Measurements from ENCODE around the gene SECTM1. TPM values are rescaled to one million over a fixed set of nuclear protein-coding genes. Genes with fewer than 3 reads are reported as not detected.

SECTM1 gene
- total and polyA plus RNA-seq, 9 of the 15 experiments (the other 6 are each of a cell fraction or from before 2014, with no cell fraction given), result 0.11 to 0.46 (median 0.18) TPM; not detected in 6

DNA sequence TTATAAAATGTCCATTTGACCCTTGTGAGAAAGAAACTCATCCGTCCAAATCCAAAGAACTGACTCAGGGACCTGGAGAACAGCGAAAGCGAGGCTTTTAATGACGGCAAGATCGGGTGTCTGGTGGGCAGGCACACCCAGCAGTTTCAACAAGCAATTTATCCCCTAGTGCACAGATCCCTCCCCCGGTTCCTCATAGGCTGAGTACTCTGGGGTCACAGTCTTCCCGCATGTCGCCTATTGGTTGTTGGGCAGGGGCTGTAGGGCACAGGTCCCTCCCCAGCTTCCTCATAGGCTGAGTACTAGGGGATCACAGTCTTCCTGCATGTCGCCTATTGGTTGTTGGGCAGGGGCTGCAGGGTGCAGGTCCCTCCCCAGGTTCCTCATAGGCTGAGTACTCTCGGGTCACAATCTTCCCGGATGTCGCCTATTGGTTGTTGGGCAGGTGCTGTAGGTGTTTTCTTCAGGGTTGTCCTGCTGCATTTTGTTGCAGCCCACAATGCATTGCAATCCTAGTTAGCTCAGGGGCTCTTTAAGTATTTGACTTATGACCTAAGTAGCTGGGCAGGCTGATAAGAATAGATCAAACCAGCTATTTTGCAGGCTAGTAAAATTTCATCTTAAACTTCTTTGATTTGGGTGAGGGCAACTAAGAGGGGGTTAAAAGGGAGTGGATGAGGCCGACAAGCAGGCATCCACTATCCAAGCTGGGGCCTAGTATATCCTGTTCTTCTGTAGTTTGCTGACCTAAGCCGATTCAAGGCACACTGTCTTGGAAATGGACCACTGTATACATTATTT lies 34.4 kb upstream of the SECTM1 start (continued):
- no peak for TF ChIP-seq CEBPG (CRISPR knock-in tag; IDR thresholded peaks at IDR 0.05)
- TF ChIP-seq CEBPG (tag; conservative IDR thresholded peaks at IDR 0.05 in 1 of 2, IDR thresholded peaks at IDR 0.05 in 1 of 2), result no peak
- TF ChIP-seq POLR3G (IDR thresholded peaks at IDR 0.05; ENCODE audit: extremely low read depth, insufficient read length, insufficient replicate concordance), result no peak
- TF ChIP-seq, protein P1, sequence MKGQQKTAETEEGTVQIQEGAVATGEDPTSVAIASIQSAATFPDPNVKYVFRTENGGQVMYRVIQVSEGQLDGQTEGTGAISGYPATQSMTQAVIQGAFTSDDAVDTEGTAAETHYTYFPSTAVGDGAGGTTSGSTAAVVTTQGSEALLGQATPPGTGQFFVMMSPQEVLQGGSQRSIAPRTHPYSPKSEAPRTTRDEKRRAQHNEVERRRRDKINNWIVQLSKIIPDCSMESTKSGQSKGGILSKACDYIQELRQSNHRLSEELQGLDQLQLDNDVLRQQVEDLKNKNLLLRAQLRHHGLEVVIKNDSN (CRISPR knock-in tag; IDR thresholded peaks at IDR 0.05), result peak; percentile 64
- TF ChIP-seq DMBX1 (CRISPR knock-in tag; IDR thresholded peaks at IDR 0.05; ENCODE audit: borderline replicate concordance), result no peak
- TF ChIP-seq ZNF561 (CRISPR knock-in tag; conservative IDR thresholded peaks at IDR 0.05), result no peak
- no peak for TF ChIP-seq ZNF740 (CRISPR knock-in tag; IDR thresholded peaks at IDR 0.05)
- no peak for TF ChIP-seq ZNF740 (tag; IDR thresholded peaks at IDR 0.05)
- no peak for TF ChIP-seq HMGXB4 (CRISPR knock-in tag; IDR thresholded peaks at IDR 0.05)
- TF ChIP-seq CBX3 (IDR thresholded peaks at IDR 0.05; ENCODE audit: borderline replicate concordance in 1 of 2, low read length in 2 of 2), result no peak; a peak in 1 of 3 replicates
- TF ChIP-seq, protein P2, sequence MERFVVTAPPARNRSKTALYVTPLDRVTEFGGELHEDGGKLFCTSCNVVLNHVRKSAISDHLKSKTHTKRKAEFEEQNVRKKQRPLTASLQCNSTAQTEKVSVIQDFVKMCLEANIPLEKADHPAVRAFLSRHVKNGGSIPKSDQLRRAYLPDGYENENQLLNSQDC (CRISPR knock-in tag; IDR thresholded peaks at IDR 0.05), result no peak
- TF ChIP-seq TFAM (CRISPR knock-in tag; conservative IDR thresholded peaks at IDR 0.05), result no peak
- TF ChIP-seq POLR2G (IDR thresholded peaks at IDR 0.05; ENCODE audit: low read depth, low read length), result peak; percentile 62
- no peak for TF ChIP-seq ZBTB8A (IDR thresholded peaks at IDR 0.05; ENCODE audit: partially characterized antibody)
- TF ChIP-seq CHD1 (IDR thresholded peaks at IDR 0.05; ENCODE audit: low read length), result no peak
- peak; percentile 52; the same call in 1 of the 2 replicates for TF ChIP-seq GABPA (tag; conservative IDR thresholded peaks at IDR 0.05; ENCODE audit: low read depth)
- TF ChIP-seq, protein P3, sequence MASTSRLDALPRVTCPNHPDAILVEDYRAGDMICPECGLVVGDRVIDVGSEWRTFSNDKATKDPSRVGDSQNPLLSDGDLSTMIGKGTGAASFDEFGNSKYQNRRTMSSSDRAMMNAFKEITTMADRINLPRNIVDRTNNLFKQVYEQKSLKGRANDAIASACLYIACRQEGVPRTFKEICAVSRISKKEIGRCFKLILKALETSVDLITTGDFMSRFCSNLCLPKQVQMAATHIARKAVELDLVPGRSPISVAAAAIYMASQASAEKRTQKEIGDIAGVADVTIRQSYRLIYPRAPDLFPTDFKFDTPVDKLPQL (IDR thresholded peaks at IDR 0.05; ENCODE audit: extremely low read depth, insufficient read length), result peak; percentile 67
- TF ChIP-seq FOXP1 (CRISPR knock-in tag; IDR thresholded peaks at IDR 0.05), result peak; percentile 61; the same call in 1 of the 2 replicates
- no peak for TF ChIP-seq ZNF766 (CRISPR knock-in tag; conservative IDR thresholded peaks at IDR 0.05)
- TF ChIP-seq HNRNPH1 (optimal IDR thresholded peaks at IDR 0.05; ENCODE audit: low read depth, low read length), result no peak
- TF ChIP-seq CCNT2 (IDR thresholded peaks at IDR 0.05; ENCODE audit: borderline replicate concordance, extremely low read depth, insufficient read length, low read depth, low read length), result no peak
